ENCODE measurements around the gene IL17RC.

GRCh38 chr3:9934993-9935392 lies 18.1 kb downstream of the IL17RC start:
- TF ChIP-seq EZH2 (IDR thresholded peaks at IDR 0.05; ENCODE audit: borderline replicate concordance, low read length) (no peak), CTCF (IDR thresholded peaks at IDR 0.05; ENCODE audit: low read length) (no peak)
